NCI-H2107 treated with DMSO at 0.1 percent for 48 hours (cell line): ENCODE data around the gene SOCS3.

Experiments used
- DNase-seq: peaks from one replicate; lab custom pipeline; 2025; ENCODE audit not compliant: unreplicated experiment; lab: John Stamatoyannopoulos, UW

The SOCS3 gene

GRCh38 chr17:78353834-78354233, 6.0 kb downstream of the SOCS3 start:
- DNase-seq, result no peak

DNA sequence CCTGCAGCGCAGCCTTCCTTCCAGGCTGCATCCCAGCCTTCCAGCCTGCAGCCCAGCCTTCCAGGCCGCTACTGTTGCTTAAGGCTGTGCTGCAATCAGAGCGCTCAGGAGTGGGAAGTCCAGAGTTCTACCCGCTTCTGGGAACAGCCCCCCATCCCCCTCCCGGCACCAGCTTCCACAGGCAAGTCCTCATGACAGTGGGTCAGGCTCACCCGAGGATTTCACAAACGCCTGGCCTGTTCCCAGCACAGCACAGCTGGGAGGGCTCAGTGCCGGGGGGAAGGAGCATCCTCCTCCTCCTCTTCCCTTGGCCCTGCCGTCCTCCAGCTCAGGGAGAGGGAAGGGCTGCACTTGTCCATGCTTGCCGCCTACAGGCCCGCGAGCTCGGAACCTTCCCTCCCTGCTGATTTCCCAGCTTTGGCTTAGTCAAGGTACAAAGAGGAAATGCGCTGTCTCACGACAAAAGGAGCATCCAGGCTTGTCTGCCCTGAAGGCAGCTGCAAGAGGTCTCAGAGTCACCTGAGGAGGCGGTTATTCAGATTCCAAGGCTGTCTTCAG, 8.3 kb downstream of the SOCS3 start:
- DNase-seq, result no peak

DNA sequence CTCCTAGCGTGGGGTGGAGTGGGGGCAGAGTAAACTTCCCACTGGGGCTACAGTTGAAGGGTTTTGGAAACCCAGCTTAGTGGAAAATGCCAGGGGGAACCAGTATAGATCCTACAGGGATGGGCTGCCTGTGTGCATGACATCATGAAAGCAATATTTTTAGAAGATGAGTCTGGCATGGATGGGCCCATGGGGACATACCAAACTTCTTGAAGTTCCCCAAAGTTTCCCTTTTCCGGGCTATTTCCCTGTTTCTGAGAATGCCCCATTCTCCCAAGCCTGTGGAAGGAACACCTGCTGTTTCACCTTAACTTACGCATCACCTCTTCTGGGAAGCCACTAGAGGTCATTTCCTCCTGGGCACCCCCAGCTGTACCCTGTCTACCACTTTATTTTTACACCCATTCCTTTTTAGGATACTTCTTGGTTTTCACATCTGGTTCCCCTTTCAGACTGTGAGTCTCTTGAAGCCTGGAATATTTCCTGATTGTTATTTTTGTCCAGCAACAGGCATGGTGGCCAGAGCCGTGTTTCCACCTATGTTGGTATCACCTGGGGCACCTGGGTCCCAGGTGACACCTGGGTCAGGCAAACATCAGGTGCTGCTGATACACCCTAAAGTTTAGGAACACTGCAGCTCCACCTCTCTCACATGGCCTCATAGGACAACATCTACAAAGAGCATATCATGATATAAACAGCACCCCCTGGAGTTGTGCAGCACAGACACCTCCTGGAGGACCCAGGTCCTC, 9.8 kb downstream of the SOCS3 start:
- DNase-seq, result no peak

DNA sequence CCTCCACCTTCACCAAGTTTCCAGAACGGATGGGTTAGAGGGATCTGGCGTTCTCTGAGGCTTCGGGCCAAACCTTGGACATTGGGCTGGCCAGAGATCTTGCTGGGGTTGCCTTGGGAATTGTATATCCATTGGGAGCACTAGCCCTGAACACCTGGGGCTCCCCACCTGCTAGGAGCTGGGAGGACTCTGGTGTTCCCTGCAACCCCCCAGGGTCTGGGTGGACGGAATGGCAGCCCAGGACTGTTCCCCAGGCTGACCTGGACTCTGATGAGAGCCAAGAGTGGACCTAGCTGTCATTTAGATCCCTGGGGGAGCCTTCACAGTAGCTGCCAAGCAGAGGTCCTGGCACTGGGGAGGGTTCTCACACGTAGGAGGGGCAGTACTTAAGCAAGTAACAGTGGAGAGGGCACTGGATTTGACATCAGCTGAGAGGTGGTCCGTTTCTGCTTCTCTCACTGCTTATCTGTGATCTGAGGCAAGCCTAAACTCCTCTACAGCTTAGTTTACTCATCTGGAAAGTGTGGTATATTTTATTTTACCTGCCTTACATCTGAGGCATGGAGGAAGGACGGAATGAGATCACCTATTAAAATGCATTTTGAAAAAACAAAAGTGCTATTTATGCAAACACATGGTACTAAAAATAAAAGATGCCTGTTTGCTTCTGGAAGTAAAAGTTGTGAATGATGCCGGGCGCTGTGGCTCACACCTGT, 11.7 kb downstream of the SOCS3 start:
- DNase-seq, result no peak

GRCh38 chr17:78347453-78347852, 12.4 kb downstream of the SOCS3 start:
- no peak for DNase-seq

DNA sequence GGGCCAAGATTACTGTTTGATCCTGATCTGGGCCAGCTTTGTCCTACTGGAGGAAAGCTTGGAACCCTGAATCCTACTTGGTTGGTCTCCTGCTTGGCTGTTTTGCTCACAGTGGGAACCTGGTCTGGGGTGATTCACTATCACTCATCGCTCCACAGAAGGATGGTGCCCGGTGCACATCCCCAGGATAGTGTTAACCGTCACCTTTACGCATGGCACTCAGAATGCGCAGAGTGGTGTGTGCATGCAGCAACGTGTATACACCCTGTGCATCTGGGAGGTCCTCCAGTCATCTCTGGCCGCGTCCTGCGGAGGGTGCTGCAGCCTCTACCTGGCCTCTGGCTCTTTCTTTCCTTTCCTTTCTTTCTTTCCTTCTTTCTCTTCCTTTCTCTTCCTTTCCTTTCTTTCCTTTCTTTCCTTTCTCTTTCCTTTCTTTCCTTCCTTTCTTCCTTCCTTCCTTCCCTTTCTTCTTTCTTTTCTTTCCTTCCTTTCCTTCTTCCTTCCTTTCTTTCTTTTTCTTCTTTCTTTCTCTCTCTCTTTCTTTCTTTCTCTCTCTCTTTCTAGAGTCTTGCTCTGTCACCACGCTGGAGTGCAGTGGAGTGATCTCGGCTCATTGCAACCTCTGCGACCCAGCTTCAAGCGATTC, 13.1 kb downstream of the SOCS3 start:
- DNase-seq, result no peak

- DNase-seq, result no peak
These were observed 13.9 kb downstream of the SOCS3 start for GRCh38 chr17:78345791-78346494.

GRCh38 chr17:78345172-78345571, 14.7 kb downstream of the SOCS3 start:
- DNase-seq, result no peak

GRCh38 chr17:78344666-78345065, 15.2 kb downstream of the SOCS3 start:
- no peak for DNase-seq

DNA sequence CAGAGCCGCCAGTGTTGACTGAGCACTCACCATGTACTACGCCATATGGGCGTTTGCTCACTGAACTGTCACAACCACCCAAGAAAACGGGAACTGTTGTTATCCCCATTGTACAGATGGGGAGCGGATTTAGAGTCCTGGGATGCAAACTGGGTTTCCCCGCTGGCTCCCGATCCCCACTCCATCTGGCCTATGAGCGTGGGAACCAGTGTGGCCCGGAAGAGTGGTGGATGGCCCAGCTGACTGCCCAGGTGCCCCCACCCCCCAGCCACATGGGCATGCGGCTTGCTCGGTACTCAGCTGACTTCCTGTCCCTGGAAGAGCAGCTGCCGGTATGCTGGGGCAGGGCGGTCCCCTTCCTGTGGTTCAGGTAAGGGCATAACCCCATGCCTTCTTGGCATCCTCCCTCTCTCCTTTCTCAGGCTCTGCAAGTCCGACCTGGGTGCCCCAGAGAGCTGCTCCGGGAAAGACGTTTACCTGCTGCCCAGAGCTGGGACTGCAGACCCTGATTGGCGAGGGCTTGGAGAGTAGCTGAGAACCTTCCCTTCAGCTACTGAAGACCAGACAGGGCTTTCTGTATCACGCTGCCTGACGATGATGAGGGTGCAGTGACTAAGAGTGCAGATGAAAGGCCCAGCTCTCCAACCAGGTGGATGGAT, 16.2 kb downstream of the SOCS3 start:
- DNase-seq, result no peak

DNA sequence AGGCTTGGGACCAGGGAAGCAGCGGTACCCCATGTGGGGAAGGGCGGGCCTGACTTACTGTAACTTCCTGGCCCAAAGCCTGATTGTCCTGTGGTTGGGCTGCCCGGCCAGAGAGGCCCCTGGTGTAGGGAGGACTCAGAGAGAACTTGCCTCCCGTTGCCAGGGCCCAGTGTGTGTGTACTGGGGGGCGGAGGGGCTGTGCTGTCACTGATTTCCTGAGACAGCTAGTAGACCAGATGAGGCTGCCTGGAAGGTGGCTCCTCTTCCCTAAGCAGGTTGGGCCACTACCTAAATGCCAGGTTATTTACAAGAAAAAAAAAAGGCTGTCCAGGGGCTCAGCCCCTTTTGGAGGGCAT, 16.7 kb downstream of the SOCS3 start:
- DNase-seq, result no peak

DNA sequence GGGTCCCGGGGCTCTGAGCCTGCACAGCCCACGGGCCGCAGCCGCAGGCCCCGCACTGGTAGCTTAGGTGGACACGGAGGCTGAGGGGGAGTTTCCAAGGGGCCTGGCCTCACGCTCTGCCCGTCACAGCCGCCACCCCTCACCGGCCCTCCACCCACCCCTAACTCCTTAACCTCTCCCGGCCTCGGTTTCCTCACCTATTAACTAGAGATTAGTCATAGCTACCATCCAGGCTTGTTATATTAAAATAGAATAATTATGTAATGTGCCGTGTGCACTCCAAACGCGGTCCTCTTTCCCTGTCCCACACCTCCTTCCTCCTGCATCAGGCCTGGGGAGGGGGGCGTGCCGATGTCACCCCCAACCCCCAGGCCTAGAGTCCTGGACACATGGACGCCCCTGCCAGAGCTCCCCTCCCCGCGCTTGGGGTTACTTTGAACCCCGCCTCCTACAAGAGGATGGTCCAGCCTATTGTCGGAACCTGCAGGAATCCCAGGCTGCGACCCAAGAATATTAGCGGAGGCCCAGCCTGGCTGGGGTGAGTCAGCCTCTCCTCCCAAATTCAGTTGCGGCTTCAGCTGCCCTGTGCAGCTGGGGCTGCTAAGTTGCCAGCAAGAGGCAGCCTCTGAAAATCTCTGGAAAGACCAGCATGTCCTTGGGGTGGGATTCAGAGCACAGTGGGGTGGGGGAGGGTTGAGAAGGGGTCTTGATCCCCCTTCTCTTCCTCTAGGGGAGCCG, 17.3 kb downstream of the SOCS3 start:
- no peak for DNase-seq

DNA sequence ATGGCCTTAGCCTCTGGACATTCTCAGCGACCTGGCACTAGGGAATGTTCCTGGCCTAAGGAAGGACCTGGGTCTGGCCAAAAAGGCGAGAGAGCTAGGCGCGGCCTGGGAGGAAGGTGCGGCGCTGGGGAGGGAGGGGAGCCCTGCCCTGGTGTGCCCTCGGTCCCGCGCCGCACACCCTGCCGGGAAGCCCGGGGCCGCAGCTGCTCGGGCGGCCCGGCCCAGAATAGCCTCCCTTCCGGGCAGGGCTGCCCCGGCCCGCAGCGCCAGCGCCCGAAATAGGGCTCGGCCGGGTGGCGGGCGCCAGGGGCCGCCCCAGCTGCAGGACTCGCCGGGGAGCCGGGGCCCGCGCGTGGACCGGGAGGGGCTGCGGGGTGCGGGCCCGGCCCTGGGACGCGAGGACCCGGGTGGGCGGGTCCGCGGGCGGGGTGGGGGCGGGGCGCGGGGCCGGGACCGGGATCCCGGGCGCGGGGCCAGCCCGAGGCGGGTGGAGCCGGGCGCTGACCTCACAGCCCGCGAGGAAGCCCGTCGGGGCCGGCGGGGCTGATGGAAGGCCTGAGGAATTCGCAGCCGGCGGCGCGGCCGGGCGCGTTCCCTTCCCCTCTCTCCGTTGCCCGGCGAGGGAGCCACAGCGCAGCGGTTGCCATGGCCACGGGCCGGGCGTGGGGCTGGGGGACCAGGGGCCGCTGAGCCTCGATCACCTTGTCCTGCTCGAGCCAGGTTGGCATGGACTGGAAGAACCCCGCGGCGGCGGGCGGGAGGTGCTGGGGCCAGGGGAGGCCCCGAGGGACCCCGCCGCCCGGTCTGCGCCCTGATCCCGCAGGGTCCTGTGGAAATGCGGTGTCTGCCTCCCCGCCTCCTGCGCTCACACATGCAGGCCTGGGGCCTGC, 18.1 kb downstream of the SOCS3 start:
- DNase-seq, result no peak

- no peak for DNase-seq
These were observed 19.5 kb downstream of the SOCS3 start for GRCh38 chr17:78340183-78340955.

- DNase-seq, result no peak
These were observed 21.2 kb downstream of the SOCS3 start for GRCh38 chr17:78338486-78339259.

DNA sequence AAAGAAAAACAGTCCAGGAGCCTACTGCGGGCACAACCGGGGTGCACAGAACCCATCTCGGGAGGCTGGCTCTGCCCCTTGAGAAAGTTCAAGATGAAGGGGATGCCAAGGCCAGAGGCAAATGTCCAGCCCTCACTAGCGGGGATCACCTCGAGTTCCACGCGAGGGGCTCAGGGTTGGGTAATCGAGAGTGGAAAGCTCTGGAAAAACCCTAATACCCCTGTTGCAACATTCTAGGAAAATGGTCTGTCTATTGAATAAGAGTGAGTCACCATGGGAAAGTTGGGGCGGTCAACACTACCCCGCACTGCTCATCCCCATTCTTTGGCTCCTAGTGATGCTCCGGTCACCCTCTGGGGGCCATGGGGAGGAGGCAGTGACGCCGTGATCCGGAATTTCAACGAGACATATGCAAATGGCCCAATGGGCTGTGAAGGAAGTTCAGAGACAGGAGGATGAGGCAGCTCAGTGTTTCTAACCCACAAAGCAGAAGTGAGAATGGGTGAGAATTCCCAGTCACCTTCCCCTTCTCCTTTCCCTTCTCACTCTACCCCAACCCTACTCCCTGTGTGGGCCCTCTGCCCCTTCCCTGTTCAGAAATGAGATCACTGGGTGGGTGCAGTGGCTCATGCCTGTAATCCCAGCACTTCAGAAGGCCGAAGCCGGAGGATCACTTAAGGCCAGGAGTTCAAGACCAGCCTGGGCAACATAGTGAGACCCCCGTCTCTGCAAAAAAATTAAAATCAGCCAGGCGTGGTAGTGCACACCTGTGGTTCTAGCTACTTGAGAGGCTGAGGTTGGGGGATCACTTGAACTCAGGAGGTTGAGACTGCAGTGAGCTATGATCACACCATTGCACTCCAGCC, 22.4 kb downstream of the SOCS3 start:
- DNase-seq, result no peak

GRCh38 chr17:78335209-78335608, 24.7 kb downstream of the SOCS3 start:
- DNase-seq, result peak; percentile 30
